Kidney (tissue), 14 donors: Measurements from ENCODE around the gene HMG20B. TPM values are rescaled to one million over a fixed set of nuclear protein-coding genes. Genes with fewer than 3 reads are reported as not detected.

ENCODE experiments used
- DNase-seq, 5 donors: peaks; one replicate each; pipeline ENCODE4 v3.0.0-alpha.2; 2013 to 2020
- FAIRE-seq: peaks from 2 replicates; lab custom pipeline; 2012; peaks lifted over from hg19 to GRCh38; lab: Jason Lieb, UNC
- H3K27ac ChIP-seq, 2 donors: one replicate each; pipeline ENCODE4 v1.7.0; 2013; ENCODE audit warnings: low read depth in 2 of 2, low read length in 2 of 2, inconsistent platforms in 1 of 2
- H3K27me3 ChIP-seq: one replicate; pipeline ENCODE4 v1.7.1; 2013; ENCODE audit warnings: low read length, inconsistent platforms; ENCODE audit not compliant: control insufficient read depth, insufficient read depth
- H3K36me3 ChIP-seq, 3 donors: one replicate each; pipeline versions ENCODE4 v1.7.0 to v1.7.1; 2013; ENCODE audit warnings: low read length in 3 of 3, control low read depth in 1 of 3, inconsistent platforms in 1 of 3; ENCODE audit not compliant: insufficient read depth in 3 of 3, control insufficient read depth in 2 of 3
- H3K4me1 ChIP-seq, 3 donors: one replicate each; pipeline versions ENCODE4 v1.7.0 to v1.7.1; 2013; ENCODE audit warnings: low read length in 3 of 3, inconsistent platforms in 1 of 3, low read depth in 1 of 3; ENCODE audit not compliant: control insufficient read depth in 2 of 3, insufficient read depth in 2 of 3
- H3K4me3 ChIP-seq, 3 donors: one replicate each; pipeline versions ENCODE4 v1.7.0 to v1.8.1; 2013; ENCODE audit warnings: low read length in 3 of 3, control low read depth in 1 of 3, inconsistent platforms in 1 of 3
- H3K9ac ChIP-seq, 3 donors: one replicate each; pipeline versions ENCODE4 v1.7.0 to v1.7.1; 2013; ENCODE audit warnings: low read length in 3 of 3, control low read depth in 1 of 3, inconsistent platforms in 1 of 3
- H3K9me3 ChIP-seq, 3 donors: one replicate each; pipeline versions ENCODE4 v1.7.0 to v1.7.1; 2013; ENCODE audit warnings: low read length in 3 of 3, control low read depth in 1 of 3, inconsistent platforms in 1 of 3; ENCODE audit not compliant: control insufficient read depth in 2 of 3, insufficient read depth in 1 of 3
- intact Hi-C: fragments of 100-400 bp; cut with DNase I; formaldehyde crosslinking; loops from one replicate; pipeline ENCODE4 v1.11.1; 2022
- polyA plus RNA-seq: library from polyadenylated mRNA; stranded (reverse); fragments of 350-450 nt; fragmentation: Illumina TruSeq; extraction: RNeasy Lipid Tissue Mini Kit (QIAGEN cat#74804); gene quantifications from one replicate; pipeline ENCODE4 v1.2.3, GENCODE V29; 2014; ENCODE audit warnings: low read depth, low replicate concordance; ENCODE audit not compliant: insufficient read depth
- total RNA-seq: library from RNA; stranded (reverse); fragmentation: NEBNext Ultra II Directional; extraction: Animal tissue kit (Norgen Biotek cat#: 25700); gene quantifications from one replicate; pipeline ENCODE4 v1.2.1, GENCODE V29; 2021
- TF ChIP-seq, protein P1 (sequence below): IDR thresholded peaks from 3 replicates; pipeline ENCODE4 v1.5.1; 2012; ENCODE audit warnings: mild to moderate bottlenecking, moderate library complexity, borderline replicate concordance; ENCODE audit not compliant: insufficient read depth; ENCODE audit errors: extremely low read depth
- donor health status: control.
- donor health status: control.
- donor health status: control.
- donor health status: control.
- donor health status: control.
- donor health status: DM: yes; HTN: yes; CAD: no.
- donor health status: Normal renal cell carcinoma (clear cell type).

Gene HMG20B
- total and polyA plus RNA-seq, 2 donors from 2014 or later = 69.7 to 82.6 TPM

- peaks cover 4 to 22% (median 4%) of the 10 kb centered on the region in 3 donors for H3K4me1 ChIP-seq
- H3K27me3 ChIP-seq = peaks cover 9% of the 10 kb centered on the region
- FAIRE-seq (no peak), DNase-seq (peak in 1 of 5 donors; percentile 48)
- no peak overlapping the region for H3K4me3 ChIP-seq
- H3K27ac ChIP-seq = peak overlapping the region in 1 of 2 donors; percentile 23
- peaks cover 0 to 2% (median 0%) of the 10 kb centered on the region in 3 donors for H3K9me3 ChIP-seq
- peaks cover 0 to 2% (median 0%) of the 10 kb centered on the region in 3 donors for H3K36me3 ChIP-seq
- TF ChIP-seq, protein P1, sequence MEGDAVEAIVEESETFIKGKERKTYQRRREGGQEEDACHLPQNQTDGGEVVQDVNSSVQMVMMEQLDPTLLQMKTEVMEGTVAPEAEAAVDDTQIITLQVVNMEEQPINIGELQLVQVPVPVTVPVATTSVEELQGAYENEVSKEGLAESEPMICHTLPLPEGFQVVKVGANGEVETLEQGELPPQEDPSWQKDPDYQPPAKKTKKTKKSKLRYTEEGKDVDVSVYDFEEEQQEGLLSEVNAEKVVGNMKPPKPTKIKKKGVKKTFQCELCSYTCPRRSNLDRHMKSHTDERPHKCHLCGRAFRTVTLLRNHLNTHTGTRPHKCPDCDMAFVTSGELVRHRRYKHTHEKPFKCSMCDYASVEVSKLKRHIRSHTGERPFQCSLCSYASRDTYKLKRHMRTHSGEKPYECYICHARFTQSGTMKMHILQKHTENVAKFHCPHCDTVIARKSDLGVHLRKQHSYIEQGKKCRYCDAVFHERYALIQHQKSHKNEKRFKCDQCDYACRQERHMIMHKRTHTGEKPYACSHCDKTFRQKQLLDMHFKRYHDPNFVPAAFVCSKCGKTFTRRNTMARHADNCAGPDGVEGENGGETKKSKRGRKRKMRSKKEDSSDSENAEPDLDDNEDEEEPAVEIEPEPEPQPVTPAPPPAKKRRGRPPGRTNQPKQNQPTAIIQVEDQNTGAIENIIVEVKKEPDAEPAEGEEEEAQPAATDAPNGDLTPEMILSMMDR = no peak
- H3K9ac ChIP-seq = no peak overlapping the region
- intact Hi-C loops = no loop called here
Observed at GRCh38 chr19:3609779-3610719, 37.3 kb downstream of the HMG20B start.

DNA sequence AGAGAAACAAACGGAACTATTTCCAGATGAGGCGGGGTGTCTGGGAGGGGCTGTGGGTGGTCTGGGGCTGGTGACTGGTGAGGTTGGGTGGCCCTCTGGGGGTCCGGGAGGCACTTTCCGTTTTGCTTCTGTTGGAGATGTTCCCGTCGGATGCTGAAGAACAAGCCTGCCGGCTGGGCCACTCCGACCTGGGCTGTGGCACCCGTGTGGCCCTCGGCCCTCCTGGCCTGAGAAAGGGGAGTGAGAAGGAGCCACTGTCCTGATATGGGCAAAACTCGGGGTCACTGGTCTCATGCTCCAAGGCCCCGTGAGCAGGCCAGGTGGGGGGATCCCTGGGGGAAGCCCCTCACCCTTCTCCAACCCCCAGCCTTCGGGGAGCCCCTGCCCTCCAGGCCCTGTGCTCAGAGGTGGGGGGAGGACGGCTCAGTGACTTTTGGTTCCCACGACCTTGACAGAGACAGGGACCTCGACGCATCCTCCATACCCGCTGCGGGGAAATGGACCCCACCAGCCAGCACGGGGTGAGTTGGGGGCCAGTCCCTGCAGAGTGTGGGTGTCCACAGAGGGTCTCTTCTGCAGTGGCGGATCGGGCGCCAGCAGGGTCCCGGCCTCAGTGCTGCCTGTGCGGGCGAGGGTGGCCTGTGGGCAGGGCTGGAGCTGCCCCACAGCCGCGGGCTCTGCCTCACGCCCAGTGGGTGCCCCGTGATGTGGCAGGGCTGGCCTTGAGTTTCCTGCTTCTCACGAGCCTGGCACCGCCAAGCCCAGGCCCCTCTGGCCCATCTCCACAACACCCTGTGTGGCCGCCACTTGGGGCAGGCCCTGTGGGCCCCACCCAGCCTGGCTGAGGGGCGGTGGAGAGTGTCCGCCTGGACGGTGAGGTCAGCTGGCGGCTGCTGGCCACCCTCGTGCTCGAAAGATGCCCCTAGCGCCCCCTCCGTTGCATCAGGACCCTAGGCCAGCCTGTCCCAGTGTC is 38.3 kb downstream of the HMG20B start:
- DNase-seq (no peak), FAIRE-seq (no peak)
- H3K9me3 ChIP-seq = no peaks in the 10 kb centered on the region
- TF ChIP-seq, protein P1 = no peak
- H3K4me3 ChIP-seq = no peak overlapping the region
- peaks cover under 1% of the 10 kb centered on the region for H3K27me3 ChIP-seq
- no peak overlapping the region for H3K9ac ChIP-seq
- H3K4me1 ChIP-seq = peaks cover 0 to 14% (median 0%) of the 10 kb centered on the region in 3 donors
- no peak overlapping the region for H3K27ac ChIP-seq
- H3K36me3 ChIP-seq = peaks cover 0 to 2% (median 0%) of the 10 kb centered on the region in 3 donors
- intact Hi-C loops = no loop called here

DNA sequence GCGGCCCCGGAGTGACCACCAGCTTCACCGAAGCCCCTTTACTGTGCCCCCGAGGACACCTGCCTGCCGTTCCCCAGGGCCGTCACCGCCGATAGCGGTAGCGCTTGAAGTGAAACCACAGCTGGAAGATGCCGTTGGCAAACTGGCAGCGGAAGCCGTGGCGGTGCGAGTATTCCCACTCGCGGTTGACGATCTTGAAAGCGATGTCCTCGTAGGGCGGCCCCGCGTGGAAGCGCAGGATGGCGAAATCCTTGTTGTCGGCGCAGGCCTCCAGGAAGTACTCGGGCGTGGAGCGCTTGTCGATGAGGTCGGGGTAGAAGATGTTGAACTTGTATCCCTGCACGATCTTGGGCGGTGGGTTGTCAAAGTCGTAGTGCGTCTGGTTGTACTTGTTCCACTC is 39.1 kb downstream of the HMG20B start:
- Histone ChIP-seq H3K27me3 (no peaks in the 10 kb centered on the region), H3K4me1 (peaks cover 0 to 14% (median 0%) of the 10 kb centered on the region in 3 donors), H3K36me3 (peaks cover 0 to 2% (median 0%) of the 10 kb centered on the region in 3 donors), H3K4me3 (no peak overlapping the region), H3K27ac (no peak overlapping the region), H3K9me3 (no peaks in the 10 kb centered on the region), H3K9ac (no peak overlapping the region)
- intact Hi-C loops = no loop called here
- DNase-seq (no peak), FAIRE-seq (no peak)
- TF ChIP-seq, protein P1 = no peak
